SK-MEL-5 (cell line): ENCODE results near the gene GABARAP. TPM values are rescaled to one million over a fixed set of nuclear protein-coding genes. Genes with fewer than 3 reads are reported as not detected.

ENCODE experiments used
- DNase-seq: peaks from one replicate; pipeline ENCODE4 v3.0.0-alpha.2; 2016; ENCODE audit warnings: low read depth, low spot score
- in situ Hi-C: cut with HindIII; loops from 2 replicates; pipeline ENCODE4 v1.10.0; 2016; ENCODE audit warnings: low sequenced_read_pairs, high pct_unique_total_duplicates, low pct_unique_long_range_greater_than_20kb
- total RNA-seq: library from RNA; depleted of rRNA; stranded (reverse); fragments of >200 nt; shearing (Covaris generic); gene quantifications from 2 replicates; pipeline ENCODE4 v1.2.3, GENCODE V29; 2014

Gene GABARAP
- total RNA-seq, 1 experiment from 2014 or later = 237 TPM

DNA sequence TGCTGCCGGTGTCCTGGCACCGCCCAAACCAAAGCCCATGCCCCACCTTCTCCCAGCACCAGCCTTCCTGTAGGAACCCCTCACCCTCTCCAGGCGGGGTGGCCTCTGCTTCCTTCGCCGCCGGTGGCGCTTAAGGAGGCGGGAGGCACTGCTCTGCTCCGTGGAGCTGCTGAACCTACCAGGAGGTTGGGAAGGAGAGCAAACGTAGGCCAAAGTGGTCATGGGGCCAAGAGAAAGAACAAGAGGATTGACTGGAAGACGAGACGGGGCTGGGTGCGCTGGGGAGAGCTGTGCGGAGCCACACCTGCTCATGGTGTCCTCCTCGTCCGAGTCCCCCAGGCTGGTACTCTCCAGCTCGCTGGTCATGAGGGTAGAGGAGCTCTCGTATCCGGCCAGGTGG is 12.7 kb downstream of the GABARAP start:
- DNase-seq = no peak
- in situ Hi-C loops = no loop called here

DNA sequence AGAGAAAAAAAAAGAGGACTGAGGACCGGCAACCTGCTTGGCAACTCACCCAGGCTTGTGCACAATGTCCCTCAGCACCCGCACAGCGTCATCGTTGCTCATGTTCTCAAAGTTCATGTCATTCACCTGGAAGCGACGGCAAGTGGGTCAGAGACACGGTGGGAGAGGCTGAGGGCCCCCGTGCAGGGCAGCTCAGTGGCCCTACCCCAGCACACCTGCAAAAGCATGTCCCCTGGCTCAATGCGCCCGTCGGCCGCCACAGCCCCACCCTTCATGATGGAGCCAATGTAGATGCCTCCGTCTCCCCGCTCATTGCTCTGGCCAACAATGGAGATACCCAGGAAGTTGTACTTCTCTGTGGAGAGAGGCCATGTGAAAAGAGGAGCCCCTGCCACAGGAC is 13.3 kb downstream of the GABARAP start:
- no peak for DNase-seq
- in situ Hi-C loops = no loop called here

DNA sequence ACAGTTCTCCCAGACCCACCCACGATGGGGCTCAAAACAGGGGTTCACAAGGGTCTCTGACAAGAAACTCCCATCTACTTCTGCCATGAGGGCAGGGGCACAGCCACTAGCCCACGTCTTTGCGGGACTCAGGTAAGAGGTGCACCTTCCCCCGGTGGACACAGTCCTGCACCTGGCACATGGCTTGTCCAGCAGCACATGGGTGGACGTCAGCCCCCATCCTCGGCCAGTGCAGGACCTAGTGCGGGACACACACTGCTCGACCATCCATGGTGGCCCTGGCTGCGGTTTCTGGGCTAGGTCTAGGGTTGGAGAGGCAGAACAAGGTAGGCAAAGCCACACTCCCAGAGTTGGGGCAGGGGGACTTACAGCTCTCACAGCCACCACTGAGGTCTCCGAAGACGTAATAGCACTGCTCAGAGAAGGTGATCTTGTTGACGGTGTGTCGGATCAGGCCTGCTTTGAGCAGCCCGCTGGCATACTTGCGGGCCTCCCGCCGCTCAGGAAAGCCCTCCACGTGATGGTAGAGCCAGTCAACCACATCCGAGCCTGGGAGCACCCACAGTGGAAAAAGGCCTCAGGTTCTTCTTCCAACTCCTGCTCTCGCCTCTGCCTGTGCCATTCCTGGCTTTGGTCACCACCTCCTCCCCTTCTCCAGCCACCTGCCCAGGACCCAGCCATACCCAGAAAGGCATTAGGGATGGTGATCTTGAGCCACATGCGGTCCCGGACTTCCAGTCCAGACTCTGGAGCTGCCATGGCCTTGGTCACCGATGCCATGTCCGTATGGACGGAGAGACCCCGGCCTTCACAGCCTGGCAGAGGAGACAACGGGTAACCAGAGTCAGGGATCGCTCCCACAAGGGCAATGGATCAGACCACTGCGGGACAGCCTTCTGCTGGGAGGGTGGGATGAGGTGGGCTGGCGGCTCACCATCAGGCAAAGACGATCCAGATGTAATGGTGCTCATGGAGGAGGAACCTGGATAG is 15.2 kb downstream of the GABARAP start:
- in situ Hi-C loops = no loop called here
- DNase-seq = no peak

DNA sequence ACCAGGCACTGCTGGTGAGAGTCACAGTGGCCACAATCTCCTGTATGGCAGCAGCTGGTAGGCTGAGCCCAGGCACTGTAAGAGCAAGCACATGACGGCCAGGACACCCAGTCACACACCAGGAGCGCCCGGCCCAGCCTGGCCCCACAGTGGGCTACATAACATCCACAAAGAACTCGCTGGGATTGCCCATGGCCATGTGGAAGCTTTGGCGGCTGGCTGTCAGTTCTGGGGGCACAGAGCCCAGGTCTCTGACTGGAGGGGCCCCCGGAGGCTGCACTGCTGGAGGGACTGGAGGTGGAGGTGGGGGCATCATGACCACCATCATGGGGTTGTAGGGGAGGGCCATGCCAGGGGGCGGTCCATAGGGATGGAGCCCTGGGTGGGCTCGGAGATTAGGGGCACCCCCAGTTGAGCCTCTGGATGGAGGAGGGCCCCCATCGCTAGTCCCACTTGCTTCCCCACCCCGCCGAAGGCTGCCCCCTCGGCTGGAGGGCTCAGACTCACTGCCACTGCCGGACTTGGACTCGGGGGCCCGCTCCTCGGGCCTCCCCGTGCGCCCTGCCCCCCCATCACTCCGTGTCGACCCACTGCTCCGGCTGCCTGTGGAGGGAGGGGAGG is 16.4 kb downstream of the GABARAP start:
- in situ Hi-C loops = no loop called here

DNA sequence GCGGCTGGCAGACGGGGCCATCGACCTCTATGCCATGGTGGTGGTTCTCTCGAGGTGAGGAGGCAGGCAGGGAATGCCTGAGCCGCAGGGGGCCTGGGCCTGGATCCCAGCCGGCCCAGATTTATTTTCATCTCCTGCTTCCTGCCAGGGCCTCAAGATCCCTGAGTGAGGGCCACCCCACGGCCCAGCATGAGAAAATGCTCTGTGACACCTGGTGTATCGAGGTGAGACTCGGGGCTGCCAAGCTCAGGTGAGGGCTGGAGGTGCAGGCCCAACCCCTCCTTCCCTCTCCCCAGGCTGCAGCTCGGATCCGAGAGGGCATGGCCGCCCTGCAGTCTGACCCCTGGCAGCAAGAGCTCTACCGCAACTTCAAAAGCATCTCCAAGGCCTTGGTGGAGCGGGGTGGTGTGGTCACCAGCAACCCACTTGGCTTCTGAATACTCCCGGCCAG is 17.6 kb downstream of the GABARAP start:
- no peak for DNase-seq
- in situ Hi-C loops = no loop called here

More for the DNA sequence above, 16.4 kb downstream of the GABARAP start:
- no peak for DNase-seq

DNA sequence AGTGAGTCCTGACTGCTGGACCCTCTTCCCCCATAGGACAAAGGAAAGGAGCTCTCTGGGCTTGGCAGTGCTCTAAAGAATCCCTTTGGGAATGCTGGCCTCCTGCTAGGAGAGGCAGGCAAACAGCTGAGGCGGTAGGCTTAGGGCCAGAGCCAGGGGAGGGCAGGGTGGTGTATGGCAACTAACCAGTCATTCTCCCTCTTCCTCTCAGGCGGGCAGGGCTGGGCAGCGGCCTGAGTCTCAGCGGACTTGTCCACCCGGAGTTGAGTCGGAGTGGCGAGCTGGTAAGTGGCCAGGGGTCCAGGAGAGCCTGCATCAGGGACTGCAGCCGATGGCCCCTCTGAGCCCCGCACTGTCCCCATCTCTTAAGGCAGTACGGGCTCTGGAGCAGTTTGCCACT is 18.1 kb downstream of the GABARAP start:
- no peak for DNase-seq
- in situ Hi-C loops = no loop called here

DNA sequence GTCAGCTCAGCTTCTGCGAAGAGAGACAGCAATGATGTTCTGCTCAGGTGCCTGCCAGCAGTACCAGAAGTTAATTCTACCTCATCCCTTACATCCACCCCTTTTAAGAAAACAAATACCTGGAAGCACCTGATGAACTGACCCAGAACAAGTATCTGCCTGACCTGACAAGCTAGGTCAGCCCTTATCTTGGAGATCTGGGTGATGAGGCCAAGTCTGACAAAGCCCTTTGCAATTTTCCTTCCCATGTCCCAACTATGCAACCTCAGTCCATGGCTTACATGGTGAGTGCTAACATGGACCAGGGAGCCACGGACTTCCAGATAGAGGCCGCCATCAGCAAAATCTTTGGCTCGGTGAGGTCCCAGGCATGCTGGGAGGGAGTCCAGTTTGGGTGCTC is 18.9 kb downstream of the GABARAP start:
- in situ Hi-C loops = no loop called here
- no peak for DNase-seq

DNA sequence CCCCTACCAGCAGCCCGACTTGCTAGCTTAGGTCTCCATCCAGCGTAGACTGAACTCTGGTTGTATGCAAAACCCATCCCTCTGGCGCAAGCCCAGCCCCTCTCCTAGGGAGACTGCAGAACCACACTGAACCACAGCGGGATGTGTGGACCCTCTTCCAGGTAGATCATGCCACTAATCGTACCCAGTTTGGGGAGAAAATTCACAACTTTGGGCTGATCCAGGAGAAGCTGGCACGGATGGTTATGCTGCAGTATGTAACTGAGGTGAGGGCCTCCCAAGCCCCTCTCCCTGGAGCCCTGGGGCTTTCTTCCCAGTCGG is 19.3 kb downstream of the GABARAP start:
- DNase-seq = no peak
- in situ Hi-C loops = no loop called here

DNA sequence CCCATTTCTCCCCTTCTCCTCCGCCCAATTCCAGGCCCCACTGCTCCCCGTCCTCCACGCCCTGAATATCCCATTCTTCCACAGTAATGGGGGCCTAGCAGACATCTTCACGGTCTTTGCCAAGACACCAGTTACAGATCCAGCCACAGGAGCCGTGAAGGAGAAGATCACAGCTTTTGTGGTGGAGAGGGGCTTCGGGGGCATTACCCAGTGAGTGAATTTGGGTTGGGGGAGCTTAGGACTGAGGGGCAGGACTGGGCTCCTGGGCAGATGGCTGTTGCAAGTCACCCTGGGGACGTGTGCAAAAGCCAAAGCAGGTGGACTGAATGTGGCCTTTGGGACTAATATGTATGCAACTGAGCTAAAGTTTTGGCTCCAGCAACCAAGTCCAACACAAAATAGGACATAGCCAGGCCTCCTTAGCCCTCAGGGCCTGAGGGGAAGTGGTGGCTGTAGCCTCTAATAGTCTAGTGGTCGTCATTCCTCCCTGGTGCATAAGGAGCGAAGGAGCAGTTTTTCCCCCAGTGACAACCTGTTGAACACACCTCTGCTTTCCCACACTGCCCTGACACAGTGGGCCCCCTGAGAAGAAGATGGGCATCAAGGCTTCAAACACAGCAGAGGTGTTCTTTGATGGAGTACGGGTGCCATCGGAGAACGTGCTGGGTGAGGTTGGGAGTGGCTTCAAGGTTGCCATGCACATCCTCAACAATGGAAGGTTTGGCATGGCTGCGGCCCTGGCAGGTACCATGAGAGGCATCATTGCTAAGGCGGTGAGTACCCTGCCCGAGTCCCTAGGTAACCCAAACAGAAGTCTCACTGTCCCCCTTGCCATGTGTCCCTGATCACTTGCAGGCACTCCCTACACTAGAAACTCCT is 19.9 kb downstream of the GABARAP start:
- DNase-seq = no peak
- in situ Hi-C loops = no loop called here

DNA sequence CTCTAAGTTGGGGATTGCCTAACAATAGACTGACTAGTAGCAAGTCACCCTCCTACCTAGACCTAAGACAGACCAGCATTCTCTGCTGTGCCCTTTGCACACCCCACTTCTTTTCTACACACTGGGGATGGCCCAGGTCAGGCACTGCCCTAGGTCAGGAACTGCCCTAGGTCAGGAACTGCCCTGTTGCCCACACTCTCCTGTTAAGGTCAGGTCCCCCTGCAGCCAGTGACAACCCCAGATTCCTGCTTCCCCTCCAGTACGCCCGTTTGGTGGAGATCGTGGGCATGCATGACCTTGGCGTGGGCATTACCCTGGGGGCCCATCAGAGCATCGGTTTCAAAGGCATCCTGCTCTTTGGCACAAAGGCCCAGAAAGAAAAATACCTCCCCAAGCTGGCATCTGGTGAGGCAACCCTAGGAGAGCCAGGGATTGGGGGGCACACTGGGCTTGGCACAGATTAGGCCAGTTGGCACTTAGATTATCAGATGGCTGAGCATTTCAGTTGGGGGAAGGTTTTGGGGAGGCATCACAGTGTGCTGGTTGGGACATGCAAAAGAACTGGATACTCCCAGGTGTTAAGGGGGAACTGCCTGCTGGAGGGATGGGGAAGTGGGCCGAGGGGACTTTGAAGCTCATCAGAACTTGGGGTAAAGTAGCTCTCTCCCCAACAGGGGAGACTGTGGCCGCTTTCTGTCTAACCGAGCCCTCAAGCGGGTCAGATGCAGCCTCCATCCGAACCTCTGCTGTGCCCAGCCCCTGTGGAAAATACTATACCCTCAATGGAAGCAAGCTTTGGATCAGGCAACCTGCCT is 20.8 kb downstream of the GABARAP start:
- no peak for DNase-seq
- in situ Hi-C loops = no loop called here

DNA sequence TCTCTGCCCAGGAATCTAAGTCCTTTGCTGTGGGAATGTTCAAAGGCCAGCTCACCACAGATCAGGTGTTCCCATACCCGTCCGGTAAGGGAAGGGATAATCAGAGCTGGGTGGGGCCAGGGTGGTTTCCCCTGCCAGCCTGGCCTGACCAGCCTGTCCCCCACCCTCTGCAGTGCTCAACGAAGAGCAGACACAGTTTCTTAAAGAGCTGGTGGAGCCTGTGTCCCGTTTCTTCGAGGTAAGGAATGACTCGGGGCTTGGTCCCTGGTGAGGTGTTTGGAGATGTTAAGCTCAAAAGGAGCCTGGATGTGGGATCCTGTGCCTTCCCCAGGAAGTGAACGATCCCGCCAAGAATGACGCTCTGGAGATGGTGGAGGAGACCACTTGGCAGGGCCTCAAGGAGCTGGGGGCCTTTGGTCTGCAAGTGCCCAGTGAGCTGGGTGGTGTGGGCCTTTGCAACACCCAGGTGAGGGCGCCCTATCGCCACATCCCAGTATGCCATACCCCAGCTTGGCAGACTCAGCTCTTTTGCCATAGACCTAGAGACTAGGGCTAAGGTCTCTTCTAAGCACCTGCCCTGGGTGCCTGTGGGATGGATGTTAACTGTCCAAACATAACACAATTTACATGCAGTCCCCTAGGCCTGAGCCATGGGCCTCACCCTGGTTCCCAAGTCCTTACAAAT is 21.5 kb downstream of the GABARAP start:
- DNase-seq = peak; percentile 87
- in situ Hi-C loops = no loop called here

DNA sequence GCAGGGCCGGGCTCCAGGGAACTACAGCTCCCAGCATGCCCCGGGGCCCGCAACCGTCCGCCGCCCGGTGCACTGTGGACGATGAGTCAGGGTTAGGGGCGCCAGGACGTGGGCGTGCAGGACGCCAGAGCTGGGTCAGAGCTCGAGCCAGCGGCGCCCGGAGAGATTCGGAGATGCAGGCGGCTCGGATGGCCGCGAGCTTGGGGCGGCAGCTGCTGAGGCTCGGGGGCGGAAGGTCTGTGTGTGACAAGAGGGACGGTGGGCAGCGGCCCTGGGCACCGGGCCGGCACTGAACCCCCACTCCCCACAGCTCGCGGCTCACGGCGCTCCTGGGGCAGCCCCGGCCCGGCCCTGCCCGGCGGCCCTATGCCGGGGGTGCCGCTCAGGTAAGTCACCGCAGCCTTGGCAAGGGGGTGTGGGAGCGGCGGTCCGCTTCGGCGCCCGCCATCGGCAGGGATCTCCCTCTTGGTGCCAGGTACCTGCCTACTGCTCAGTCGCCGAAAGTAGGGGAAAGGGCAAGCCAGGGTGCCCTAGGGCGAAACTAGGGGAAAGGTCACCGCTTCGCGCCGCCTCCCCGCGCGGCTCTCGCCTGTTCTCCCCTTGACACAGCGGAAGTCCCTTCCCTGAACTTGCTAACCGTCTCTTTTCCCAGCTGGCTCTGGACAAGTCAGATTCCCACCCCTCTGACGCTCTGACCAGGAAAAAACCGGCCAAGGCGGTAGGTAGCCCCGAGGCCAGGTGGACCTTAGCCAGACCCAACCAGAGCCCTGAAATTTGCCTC is 22.2 kb downstream of the GABARAP start, which contains the start of the genes ACADVL and DLG4:
Gene ACADVL (plus strand): TSS at position 127 of the 781 bp plus-strand sequence. CDS start 47 bp downstream, at position 174.
Gene DLG4 (minus strand): TSS at position 25 of the 781 bp plus-strand sequence.
- DNase-seq = peak; percentile 79
- in situ Hi-C loops = no loop called here

DNA sequence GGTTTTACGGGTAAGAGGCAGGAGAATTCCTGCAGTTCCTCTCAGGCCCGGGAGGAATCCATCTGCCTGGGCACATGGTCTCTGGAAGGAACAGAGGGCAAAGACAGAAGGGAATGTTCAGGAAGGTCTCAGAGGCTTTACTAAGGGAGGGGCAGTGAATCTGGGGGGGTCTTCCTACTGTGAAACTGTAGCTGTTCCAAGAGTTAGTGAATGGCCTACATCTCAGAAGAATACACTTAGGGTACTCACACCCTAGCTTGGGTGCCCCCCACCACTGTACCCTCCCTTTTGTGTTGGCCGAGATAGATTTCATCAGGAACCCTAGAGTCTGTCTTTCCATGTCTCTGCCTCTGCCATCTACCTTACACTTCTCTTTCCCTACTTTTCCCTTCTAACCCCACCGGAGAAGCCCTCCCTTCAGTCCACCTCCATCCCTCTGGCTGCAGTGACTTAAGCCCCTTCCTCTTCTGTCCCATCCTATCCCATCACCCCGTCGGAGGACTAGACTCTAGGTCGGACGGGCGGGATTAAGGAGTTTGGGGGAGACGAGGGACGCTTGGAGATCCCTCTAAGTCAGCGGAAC is 22.9 kb downstream of the GABARAP start:
- DNase-seq = no peak
- in situ Hi-C loops = no loop called here

DNA sequence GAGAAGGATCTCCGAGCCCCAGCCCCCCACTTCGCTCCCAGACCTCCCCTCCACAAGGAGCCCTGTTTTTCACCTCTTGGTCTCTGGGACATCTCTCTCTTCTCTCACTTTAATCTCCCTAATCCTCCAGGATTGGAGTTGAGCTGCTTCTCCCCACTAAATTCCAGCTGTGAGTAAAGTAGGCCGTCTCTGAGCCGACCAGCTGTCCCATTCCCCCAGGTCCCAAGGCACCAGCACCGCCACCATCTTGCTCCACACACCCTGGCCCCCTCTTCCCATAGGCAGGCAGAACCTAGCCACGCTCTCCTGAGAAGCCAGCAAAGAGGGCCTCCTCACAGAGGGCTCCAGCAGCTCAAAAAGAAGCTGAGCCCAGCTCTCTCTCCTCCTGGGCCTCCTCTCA is 23.5 kb downstream of the GABARAP start:
- in situ Hi-C loops = no loop called here
- no peak for DNase-seq

DNA sequence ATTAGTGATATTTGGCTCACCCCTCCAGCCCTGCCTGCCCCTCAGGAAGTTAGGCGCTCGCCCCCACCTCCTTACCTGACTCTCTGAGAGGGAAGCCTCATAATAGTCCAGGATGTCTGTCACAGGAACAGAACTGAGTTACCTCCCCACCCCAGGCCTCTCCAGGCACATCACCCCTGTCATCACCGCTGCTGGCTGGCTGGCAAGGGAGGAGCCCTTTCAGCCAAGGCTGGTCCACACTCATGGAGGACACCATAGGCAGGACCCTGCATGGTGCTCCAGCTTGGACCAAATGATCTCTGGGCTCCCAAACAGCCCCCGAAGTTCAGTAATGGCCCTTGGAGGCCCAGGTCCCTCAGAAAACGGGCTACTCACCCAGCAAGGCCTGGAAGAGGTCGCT is 24.1 kb downstream of the GABARAP start:
- in situ Hi-C loops = no loop called here

More for the DNA sequence above, 24.1 kb downstream of the GABARAP start:
- DNase-seq = no peak
